Amygdala (tissue), 56 donors: ENCODE results near the gene ATG12.
"Not testable (repeated sequence)": the region's sequence is repeated elsewhere in the genome, so short reads cannot be mapped to it uniquely, and the experiment has no call there.

Source experiments
- DNase-seq, 56 donors: peaks; one replicate each; lab custom pipeline; 2025; lab: John Stamatoyannopoulos, UW

Gene ATG12

GRCh38 chr5:115810761-115811160 is 30.6 kb downstream of the ATG12 start:
- DNase-seq = no peak

- no peak for DNase-seq
Measured at GRCh38 chr5:115809946-115810345, 31.4 kb downstream of the ATG12 start.

- DNase-seq = not testable (repeated sequence)
Measured at GRCh38 chr5:115808066-115808465, 33.3 kb downstream of the ATG12 start.

- DNase-seq = no peak
Measured at GRCh38 chr5:115807654-115808052, 33.7 kb downstream of the ATG12 start.

GRCh38 chr5:115806986-115807653 is 34.2 kb downstream of the ATG12 start:
- no peak for DNase-seq

- no peak for DNase-seq
Measured at GRCh38 chr5:115801984-115802383, 39.4 kb downstream of the ATG12 start.

GRCh38 chr5:115801152-115801551 is 40.2 kb downstream of the ATG12 start:
- DNase-seq = no peak

GRCh38 chr5:115800108-115800507 is 41.3 kb downstream of the ATG12 start:
- DNase-seq = no peak

- no peak for DNase-seq
Measured at GRCh38 chr5:115798252-115798651, 43.1 kb downstream of the ATG12 start.

GRCh38 chr5:115796656-115797055 is 44.7 kb downstream of the ATG12 start:
- DNase-seq = no peak

- no peak for DNase-seq
Measured at GRCh38 chr5:115795700-115796099, 45.7 kb downstream of the ATG12 start.

- no peak for DNase-seq
Measured at GRCh38 chr5:115788440-115788839, 52.9 kb downstream of the ATG12 start.

- DNase-seq = no peak
Measured at GRCh38 chr5:115787426-115787825, 53.9 kb downstream of the ATG12 start.

GRCh38 chr5:115785381-115786065 is 55.8 kb downstream of the ATG12 start:
- DNase-seq = no peak

- DNase-seq = no peak
Measured at GRCh38 chr5:115778417-115778816, 62.9 kb downstream of the ATG12 start.
